ENCODE data around the gene SLC39A11. TPM values are rescaled to one million over a fixed set of nuclear protein-coding genes. Genes with fewer than 3 reads are reported as not detected.

Gene SLC39A11
- total RNA-seq, 1 donor from 2014 or later, result 34.8 TPM

DNA sequence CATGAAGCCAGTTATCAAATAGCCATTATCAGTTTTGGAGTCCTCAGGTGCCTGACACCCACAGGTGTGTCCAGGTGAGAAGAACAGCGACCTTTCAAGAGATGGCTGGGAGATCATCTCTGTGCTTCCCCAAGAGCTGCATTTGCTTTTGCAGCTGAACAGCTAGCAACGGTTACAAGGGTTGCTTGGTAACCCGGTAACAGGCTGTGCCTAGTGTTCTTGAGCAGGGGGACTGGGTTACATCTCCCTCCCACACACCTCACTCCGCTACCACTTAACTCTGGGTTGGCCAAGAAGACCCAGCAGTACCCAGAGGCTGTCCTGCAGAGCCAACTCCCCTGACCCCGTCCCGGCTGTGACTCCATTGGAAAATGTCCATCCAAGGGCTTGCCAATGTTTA, 147.0 kb downstream of the SLC39A11 start:
- H3K27me3 Mint-ChIP-seq, result no peaks in the 10 kb centered on the region
- POLR2A ChIA-PET, result no interaction called here
- ATAC-seq (ENCODE audit: low read depth), result no peak
- DNase-seq, result no peak
- H3K4me1 Mint-ChIP-seq, result no peaks in the 10 kb centered on the region
- H3K27ac Mint-ChIP-seq, result no peak overlapping the region
- no peak overlapping the region for H3K4me3 Mint-ChIP-seq
- no peaks in the 10 kb centered on the region for H3K9me3 Mint-ChIP-seq
- TF ChIP-seq, protein P1, sequence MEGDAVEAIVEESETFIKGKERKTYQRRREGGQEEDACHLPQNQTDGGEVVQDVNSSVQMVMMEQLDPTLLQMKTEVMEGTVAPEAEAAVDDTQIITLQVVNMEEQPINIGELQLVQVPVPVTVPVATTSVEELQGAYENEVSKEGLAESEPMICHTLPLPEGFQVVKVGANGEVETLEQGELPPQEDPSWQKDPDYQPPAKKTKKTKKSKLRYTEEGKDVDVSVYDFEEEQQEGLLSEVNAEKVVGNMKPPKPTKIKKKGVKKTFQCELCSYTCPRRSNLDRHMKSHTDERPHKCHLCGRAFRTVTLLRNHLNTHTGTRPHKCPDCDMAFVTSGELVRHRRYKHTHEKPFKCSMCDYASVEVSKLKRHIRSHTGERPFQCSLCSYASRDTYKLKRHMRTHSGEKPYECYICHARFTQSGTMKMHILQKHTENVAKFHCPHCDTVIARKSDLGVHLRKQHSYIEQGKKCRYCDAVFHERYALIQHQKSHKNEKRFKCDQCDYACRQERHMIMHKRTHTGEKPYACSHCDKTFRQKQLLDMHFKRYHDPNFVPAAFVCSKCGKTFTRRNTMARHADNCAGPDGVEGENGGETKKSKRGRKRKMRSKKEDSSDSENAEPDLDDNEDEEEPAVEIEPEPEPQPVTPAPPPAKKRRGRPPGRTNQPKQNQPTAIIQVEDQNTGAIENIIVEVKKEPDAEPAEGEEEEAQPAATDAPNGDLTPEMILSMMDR (IDR thresholded peaks at IDR 0.05), result no peak
- intact Hi-C loops (cut with micrococcal nuclease), result no loop called here
- peaks cover 43% of the 10 kb centered on the region for H3K36me3 Mint-ChIP-seq (ENCODE audit: low read depth)
- CTCF ChIA-PET, result no interaction called here

DNA sequence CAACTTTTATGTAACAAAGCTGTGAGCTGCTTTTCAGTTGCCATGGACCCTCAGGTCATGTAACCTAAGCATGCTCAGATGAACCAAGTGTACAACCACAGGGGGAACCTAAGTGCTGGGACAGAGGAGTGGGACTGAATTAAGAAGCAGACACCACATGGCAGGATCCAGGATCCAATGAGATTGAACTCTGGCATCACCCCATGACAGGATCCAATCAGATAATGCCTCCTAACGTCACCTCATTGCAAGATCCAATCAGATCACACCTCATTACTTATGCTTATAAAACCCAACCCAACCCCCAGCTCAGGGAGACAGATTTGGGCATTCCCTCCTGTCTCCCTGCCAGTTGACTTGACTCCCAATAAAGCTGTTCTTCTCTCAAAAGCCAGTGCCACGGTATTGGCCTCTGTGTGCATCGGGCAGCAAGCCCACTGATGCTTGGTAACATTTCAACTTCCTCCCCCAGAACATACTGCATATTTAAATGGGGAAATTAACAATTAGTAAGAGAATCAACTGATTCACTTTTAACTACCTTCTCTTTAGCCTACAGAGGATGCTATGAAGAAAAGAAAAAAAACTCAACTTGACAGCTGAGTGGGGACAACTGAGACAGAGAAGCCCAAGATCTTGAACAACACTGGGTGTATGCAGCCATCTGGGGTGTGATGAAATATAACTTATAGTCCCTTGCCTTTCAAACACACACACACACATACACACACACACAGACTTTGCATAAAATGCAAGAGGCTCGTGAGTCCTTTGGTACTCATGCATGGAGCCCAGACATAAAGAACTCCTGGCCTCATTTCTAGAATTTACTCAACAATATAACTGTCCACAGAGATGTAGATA, 148.4 kb downstream of the SLC39A11 start:
- no peaks in the 10 kb centered on the region for H3K27me3 Mint-ChIP-seq
- ATAC-seq (ENCODE audit: low read depth) (no peak), DNase-seq (no peak)
- intact Hi-C loops (cut with micrococcal nuclease), result no loop called here
- H3K4me3 Mint-ChIP-seq, result no peak overlapping the region
- TF ChIP-seq, protein P1 (IDR thresholded peaks at IDR 0.05), result no peak
- no peak overlapping the region for H3K27ac Mint-ChIP-seq
- no peaks in the 10 kb centered on the region for H3K4me1 Mint-ChIP-seq
- ChIA-PET POLR2A (no interaction called here), CTCF (no interaction called here)
- H3K9me3 Mint-ChIP-seq, result no peaks in the 10 kb centered on the region
- H3K36me3 Mint-ChIP-seq (ENCODE audit: low read depth), result peaks cover 46% of the 10 kb centered on the region

DNA sequence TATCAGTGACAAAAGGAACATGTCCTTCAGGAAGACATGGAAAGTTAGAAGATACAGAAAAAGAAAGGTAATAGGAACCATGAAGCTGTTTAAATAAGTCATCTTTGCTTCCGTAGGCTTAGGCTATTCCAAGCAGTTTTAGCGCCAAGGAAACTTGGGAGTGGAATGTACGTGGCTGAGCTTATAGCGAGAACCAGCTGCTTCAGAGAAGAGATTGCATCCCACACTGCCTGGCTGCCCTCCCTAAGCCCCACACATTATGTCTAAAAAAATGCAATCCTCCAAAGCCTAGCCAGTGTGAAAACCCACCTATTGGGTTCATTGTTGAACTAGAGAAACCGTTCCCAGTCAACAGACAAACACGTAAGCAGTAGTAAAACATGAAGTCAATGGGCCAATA, 149.9 kb downstream of the SLC39A11 start:
- TF ChIP-seq, protein P1 (IDR thresholded peaks at IDR 0.05), result no peak
- CTCF ChIA-PET, result no interaction called here
- ATAC-seq (ENCODE audit: low read depth), result no peak

DNA sequence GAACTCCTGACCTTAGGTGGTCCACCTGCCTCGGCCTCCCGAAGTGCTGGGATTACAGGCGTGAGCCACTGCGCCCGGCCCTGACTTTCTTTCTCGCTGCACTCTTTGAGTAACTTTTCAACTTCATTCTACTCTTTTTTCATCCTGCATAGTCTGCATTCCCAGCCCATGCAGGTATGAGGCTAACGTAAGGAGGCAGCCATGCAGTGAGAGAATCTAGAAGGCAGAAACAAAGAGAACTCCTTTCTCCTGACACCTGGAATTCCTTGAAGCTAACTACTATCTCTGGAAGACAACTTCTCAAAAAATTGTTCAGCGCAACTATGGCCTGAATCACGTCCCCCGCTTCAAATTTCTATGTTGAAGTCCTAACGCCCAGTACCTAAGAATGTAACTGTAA, 152.0 kb downstream of the SLC39A11 start:
- Mint-ChIP-seq H3K4me3 (no peak overlapping the region), H3K4me1 (no peaks in the 10 kb centered on the region), H3K27me3 (no peaks in the 10 kb centered on the region), H3K9me3 (no peaks in the 10 kb centered on the region), H3K27ac (no peak overlapping the region), H3K36me3 (ENCODE audit: low read depth) (peaks cover 31% of the 10 kb centered on the region)
- TF ChIP-seq, protein P1 (IDR thresholded peaks at IDR 0.05), result no peak
- ATAC-seq (ENCODE audit: low read depth) (no peak), DNase-seq (no peak)
- ChIA-PET CTCF (no interaction called here), POLR2A (no interaction called here)
- intact Hi-C loops (cut with micrococcal nuclease), result no loop called here

More for the DNA sequence above, 149.9 kb downstream of the SLC39A11 start:
- Mint-ChIP-seq H3K9me3 (no peaks in the 10 kb centered on the region), H3K4me1 (no peaks in the 10 kb centered on the region), H3K36me3 (ENCODE audit: low read depth) (peaks cover 45% of the 10 kb centered on the region), H3K27ac (no peak overlapping the region), H3K27me3 (no peaks in the 10 kb centered on the region), H3K4me3 (no peak overlapping the region)
- intact Hi-C loops (cut with micrococcal nuclease), result no loop called here
- DNase-seq, result no peak
- POLR2A ChIA-PET, result no interaction called here

DNA sequence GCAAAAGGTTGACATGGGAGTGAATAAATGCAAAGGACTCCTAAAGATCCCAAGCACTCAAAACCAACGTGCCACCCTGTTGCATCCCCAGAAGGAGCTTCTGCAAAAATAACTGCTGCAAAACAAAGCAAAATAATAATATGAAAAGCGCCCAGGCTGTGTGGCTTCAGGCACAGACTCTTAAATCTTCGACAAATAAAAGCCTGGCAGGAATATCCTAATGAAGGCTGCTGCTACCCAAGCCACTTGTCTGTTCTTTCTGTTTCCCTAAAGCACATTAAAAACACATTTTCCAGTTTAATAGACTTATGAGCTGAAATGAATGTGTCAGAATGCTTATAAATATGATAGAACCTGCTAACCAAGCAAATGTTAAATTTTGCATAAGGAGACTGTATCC, 154.0 kb downstream of the SLC39A11 start:
- Mint-ChIP-seq H3K27me3 (no peaks in the 10 kb centered on the region), H3K27ac (no peak overlapping the region), H3K4me3 (no peak overlapping the region), H3K4me1 (no peaks in the 10 kb centered on the region), H3K36me3 (ENCODE audit: low read depth) (peaks cover 26% of the 10 kb centered on the region), H3K9me3 (no peaks in the 10 kb centered on the region)
- TF ChIP-seq, protein P1 (IDR thresholded peaks at IDR 0.05), result no peak
- intact Hi-C loops (cut with micrococcal nuclease), result no loop called here
- DNase-seq, result no peak
- ChIA-PET POLR2A (no interaction called here), CTCF (no interaction called here)
- no peak for ATAC-seq (ENCODE audit: low read depth)
